Hepatic stellate cell (primary cell): Measurements from ENCODE around the gene COL6A2.
"Not testable (repeated sequence)": the region's sequence is repeated elsewhere in the genome, so short reads cannot be mapped to it uniquely, and the experiment has no call there.

Experiments used
- DNase-seq: peaks from one replicate; pipeline ENCODE4 v3.0.0; 2011; ENCODE audit warnings: low spot score

COL6A2 gene

GRCh38 chr21:46097336-46098293 lies at the start of gene COL6A2:
Gene COL6A2 (plus strand): TSS chr21:46098112.
- DNase-seq = peak; percentile 89

- peak; percentile 90 for DNase-seq
Observed at GRCh38 chr21:46048926-46049889, 48.7 kb upstream of the COL6A2 start.

- DNase-seq = no peak
Observed at GRCh38 chr21:46049890-46050667, 47.8 kb upstream of the COL6A2 start.

- DNase-seq = no peak
Observed at GRCh38 chr21:46050668-46051378, 47.1 kb upstream of the COL6A2 start.

- no peak for DNase-seq
Observed at GRCh38 chr21:46051379-46051770, 46.5 kb upstream of the COL6A2 start.

GRCh38 chr21:46051821-46052675 lies 45.9 kb upstream of the COL6A2 start:
- no peak for DNase-seq

- peak; percentile 35 for DNase-seq
Observed at GRCh38 chr21:46052703-46053651, 44.9 kb upstream of the COL6A2 start.

- no peak for DNase-seq
Observed at GRCh38 chr21:46054031-46054430, 43.9 kb upstream of the COL6A2 start.

GRCh38 chr21:46054451-46054881 lies 43.4 kb upstream of the COL6A2 start:
- no peak for DNase-seq

GRCh38 chr21:46055863-46056281 lies 42.0 kb upstream of the COL6A2 start:
- DNase-seq = no peak

- DNase-seq = peak; percentile 71
Observed at GRCh38 chr21:46056450-46056903, 41.4 kb upstream of the COL6A2 start.

GRCh38 chr21:46057111-46057709 lies 40.7 kb upstream of the COL6A2 start:
- no peak for DNase-seq

GRCh38 chr21:46057710-46058241 lies 40.1 kb upstream of the COL6A2 start:
- DNase-seq = no peak

GRCh38 chr21:46058431-46059145 lies 39.3 kb upstream of the COL6A2 start:
- no peak for DNase-seq

GRCh38 chr21:46059195-46059594 lies 38.7 kb upstream of the COL6A2 start:
- DNase-seq = no peak

- not testable (repeated sequence) for DNase-seq
Observed at GRCh38 chr21:46059711-46060455, 38.0 kb upstream of the COL6A2 start.

- DNase-seq = peak; percentile 96
Observed at GRCh38 chr21:46060596-46061061, 37.3 kb upstream of the COL6A2 start.
